Keratinocyte (primary cell): ENCODE data around the gene ATP1A2. TPM values are rescaled to one million over a fixed set of nuclear protein-coding genes. Genes with fewer than 3 reads are reported as not detected.

Experiments used
- DNase-seq: peaks from one replicate; pipeline ENCODE4 v3.0.0-alpha.2; 2011; ENCODE audit warnings: low read depth, missing footprints, low spot score
- FAIRE-seq: peaks from 2 replicates; lab custom pipeline; 2011; peaks lifted over from hg19 to GRCh38; lab: Jason Lieb, UNC
- H2AFZ ChIP-seq: 2 replicates; pipeline ENCODE4 v1.6.0; 2012; ENCODE audit warnings: low read length, control low read depth, inconsistent platforms; ENCODE audit not compliant: control insufficient read depth
- H3K27ac ChIP-seq: 2 replicates; pipeline ENCODE4 v1.5.1; 2011; ENCODE audit warnings: low read length; ENCODE audit not compliant: control insufficient read depth, insufficient read depth
- H3K27me3 ChIP-seq: 3 replicates; pipeline ENCODE4 v1.6.0; 2011; ENCODE audit warnings: low read length; ENCODE audit not compliant: control insufficient read depth, insufficient read depth; ENCODE audit errors: extremely low read depth
- H3K36me3 ChIP-seq, 2 experiments: 2 replicates in 1 of 2; 3 replicates in 1 of 2; pipeline ENCODE4 v1.5.1; 2011; ENCODE audit warnings: low read length in 2 of 2, mild to moderate bottlenecking in 1 of 2; ENCODE audit not compliant: control insufficient read depth in 2 of 2, insufficient read depth in 2 of 2; ENCODE audit errors: extremely low read depth in 1 of 2
- H3K4me1 ChIP-seq: 3 replicates; pipeline ENCODE4 v1.5.1; 2011; ENCODE audit warnings: low read length; ENCODE audit not compliant: control insufficient read depth, insufficient read depth; ENCODE audit errors: extremely low read depth
- H3K4me2 ChIP-seq: 3 replicates; pipeline ENCODE4 v1.6.0; 2011; ENCODE audit warnings: low read depth, low read length; ENCODE audit not compliant: control insufficient read depth, insufficient read depth; ENCODE audit errors: extremely low read depth
- H3K4me3 ChIP-seq, 3 experiments: fragments of 200-600 bp in 1 of 3; sonication (generic) in 1 of 3; 2 replicates in 2 of 3; 3 replicates in 1 of 3; pipeline ENCODE4 v1.5.1; 2011 to 2016; ENCODE audit warnings: low read length in 3 of 3, mild to moderate bottlenecking in 3 of 3, control low read depth in 2 of 3, inconsistent platforms in 1 of 3, low read depth in 1 of 3, mixed read lengths in 1 of 3, mixed run types in 1 of 3, moderate library complexity in 1 of 3; ENCODE audit not compliant: control insufficient read depth in 2 of 3, insufficient read depth in 2 of 3; ENCODE audit errors: extremely low read depth in 1 of 3
- H3K79me2 ChIP-seq: 2 replicates; pipeline ENCODE4 v1.6.0; 2012; ENCODE audit warnings: low read length; ENCODE audit not compliant: control insufficient read depth, insufficient read depth
- H3K9ac ChIP-seq: 3 replicates; pipeline ENCODE4 v1.6.0; 2011; ENCODE audit warnings: low read length; ENCODE audit not compliant: control insufficient read depth, insufficient read depth; ENCODE audit errors: extremely low read depth
- H3K9me1 ChIP-seq: 3 replicates; pipeline ENCODE4 v1.6.0; 2011; ENCODE audit warnings: low read length; ENCODE audit not compliant: control insufficient read depth, insufficient read depth; ENCODE audit errors: extremely low read depth
- H3K9me3 ChIP-seq: 2 replicates; pipeline ENCODE4 v1.5.1; 2012; ENCODE audit warnings: low read depth, low read length; ENCODE audit not compliant: control insufficient read depth
- H4K20me1 ChIP-seq: 3 replicates; pipeline ENCODE4 v1.6.0; 2011; ENCODE audit warnings: low read length; ENCODE audit not compliant: control insufficient read depth, insufficient read depth; ENCODE audit errors: extremely low read depth
- CTCF ChIP-seq, 3 experiments: IDR thresholded peaks in 1 of 3; conservative IDR thresholded peaks in 1 of 3; optimal IDR thresholded peaks in 1 of 3; 2 replicates in 2 of 3; 3 replicates in 1 of 3; pipeline versions ENCODE3 to v1.5.1; 2011; ENCODE audit warnings: low read length in 3 of 3, mild to moderate bottlenecking in 3 of 3, moderate library complexity in 2 of 3, control low read depth in 1 of 3, inconsistent platforms in 1 of 3; ENCODE audit not compliant: insufficient read depth in 2 of 3; ENCODE audit errors: extremely low read depth in 1 of 3
- EZH2 ChIP-seq: IDR thresholded peaks from one replicate; pipeline ENCODE4 v1.6.1; 2012; ENCODE audit warnings: inconsistent platforms, mild to moderate bottlenecking, low read length, moderate library complexity
- dilution Hi-C: fragments of 300-500 bp; cut with MboI; formaldehyde crosslinking; loops from one replicate; pipeline ENCODE4 v1.7.0; 2020; ENCODE audit warnings: low sequenced_read_pairs; ENCODE audit not compliant: extremely low pct_ligation_motif_present
- polyA plus RNA-seq, 5 experiments: library from polyadenylated mRNA; depleted of rRNA in 3 of 5; stranded (reverse) in 3 of 5; stranded (forward) in 1 of 5; unstranded in 1 of 5; fragments of >200 nt; gene quantifications; 1 replicate in 1 of 5; 2 replicates in 3 of 5; 3 replicates in 1 of 5; pipeline versions ENCODE4 v1.2.1 to v1.2.3, GENCODE V29; 2011 to 2012; ENCODE audit warnings: missing spikeins in 2 of 5, low read depth in 1 of 5, low replicate concordance in 1 of 5

Gene ATP1A2
- polyA plus RNA-seq, 1 donor (not counting 4 experiments of a cell fraction or from before 2014, with no cell fraction given), result not detected

GRCh38 chr1:160093624-160094290 lies 21.8 kb upstream of the ATP1A2 start:
- peaks cover 10 to 19% of the 10 kb centered on the region in 2 experiments for H3K36me3 ChIP-seq

GRCh38 chr1:160094291-160094625 lies 21.3 kb upstream of the ATP1A2 start:
- no peak for DNase-seq
- Histone ChIP-seq H3K9me3 (no peaks in the 10 kb centered on the region), H3K27me3 (no peaks in the 10 kb centered on the region), H3K9me1 (peaks cover 3% of the 10 kb centered on the region), H3K4me3 (no peak overlapping the region), H3K4me1 (peaks cover 17% of the 10 kb centered on the region), H2AFZ (no peak overlapping the region), H3K36me3 (peaks cover 10 to 19% of the 10 kb centered on the region in 2 experiments), H3K9ac (no peak overlapping the region), H3K27ac (no peak overlapping the region), H3K4me2 (no peak overlapping the region), H4K20me1 (no peaks in the 10 kb centered on the region), H3K79me2 (peaks cover 9% of the 10 kb centered on the region)
- FAIRE-seq, result no peak
- dilution Hi-C loops, result no loop called here
- TF ChIP-seq EZH2, result no peak
- TF ChIP-seq CTCF (optimal IDR thresholded peaks at IDR 0.05 in 1 of 3, IDR thresholded peaks at IDR 0.05 in 1 of 3, conservative IDR thresholded peaks at IDR 0.05 in 1 of 3; ENCODE audit: extremely low read depth in 1 of 3, insufficient read depth in 2 of 3, low read length in 3 of 3), result no peak

More at GRCh38 chr1:160093624-160094290, 21.8 kb upstream of the ATP1A2 start:
- Histone ChIP-seq H3K9me3 (no peaks in the 10 kb centered on the region), H3K79me2 (peaks cover 9% of the 10 kb centered on the region), H4K20me1 (no peaks in the 10 kb centered on the region), H3K27me3 (no peaks in the 10 kb centered on the region), H3K4me3 (no peak overlapping the region), H2AFZ (no peak overlapping the region), H3K4me1 (peaks cover 17% of the 10 kb centered on the region), H3K4me2 (no peak overlapping the region), H3K9ac (no peak overlapping the region), H3K9me1 (peaks cover 3% of the 10 kb centered on the region), H3K27ac (no peak overlapping the region)
- DNase-seq (no peak), FAIRE-seq (no peak)
- dilution Hi-C loops, result no loop called here
- TF ChIP-seq EZH2 (no peak), CTCF (optimal IDR thresholded peaks at IDR 0.05 in 1 of 3, IDR thresholded peaks at IDR 0.05 in 1 of 3, conservative IDR thresholded peaks at IDR 0.05 in 1 of 3; ENCODE audit: extremely low read depth in 1 of 3, insufficient read depth in 2 of 3, low read length in 3 of 3) (no peak)
